Thoracic aorta (tissue), 2 donors: ENCODE measurements around the gene CBX6. TPM values are rescaled to one million over a fixed set of nuclear protein-coding genes. Genes with fewer than 3 reads are reported as not detected.

Experiments
- ATAC-seq: fragments of 150-250 bp; one replicate; pipeline ENCODE4 v1.8.0; 2017; ENCODE audit warnings: low read depth; ENCODE audit not compliant: insufficient number of reproducible peaks, low FRiP score
- DNase-seq: peaks from one replicate; pipeline ENCODE4 v3.0.0-alpha.2; 2020; ENCODE audit warnings: low spot score
- H3K27ac ChIP-seq, 2 donors: fragments of 200-600 bp; sonication (generic); 1 replicate in 1 of 2; 2 replicates in 1 of 2; pipeline ENCODE4 v1.5.1; 2016; ENCODE audit warnings: mild to moderate bottlenecking in 2 of 2, moderate library complexity in 2 of 2
- H3K27me3 ChIP-seq: fragments of 200-600 bp; sonication (generic); replicated peaks from 2 replicates; pipeline ENCODE4 v1.6.0; 2016; ENCODE audit warnings: mild to moderate bottlenecking; ENCODE audit not compliant: insufficient read depth
- H3K36me3 ChIP-seq: fragments of 200-600 bp; sonication (generic); one replicate; pipeline ENCODE4 v1.5.1; 2016
- H3K4me1 ChIP-seq, 2 donors: fragments of 200-600 bp; sonication (generic); 1 replicate in 1 of 2; 2 replicates in 1 of 2; pipeline versions ENCODE4 v1.5.1 to v1.6.0; 2016; ENCODE audit warnings: low read depth in 2 of 2, mild to moderate bottlenecking in 1 of 2; ENCODE audit not compliant: control insufficient read depth in 1 of 2
- H3K4me3 ChIP-seq: fragments of 200-600 bp; sonication (generic); 2 replicates; pipeline ENCODE4 v1.5.1; 2016; ENCODE audit warnings: mild to moderate bottlenecking
- H3K9me3 ChIP-seq: fragments of 200-600 bp; sonication (generic); 2 replicates; pipeline ENCODE4 v1.5.1; 2016
- total RNA-seq, 2 donors: library from RNA; depleted of rRNA; stranded (reverse); fragments of >200 nt; gene quantifications; one replicate each; pipeline versions ENCODE4 v1.1.0 to v1.2.3, GENCODE V29; 2016
- TF ChIP-seq, protein P1 (sequence below): fragments of 200-600 bp; sonication (generic); IDR thresholded peaks from one replicate; pipeline ENCODE4 v1.5.1; 2019; ENCODE audit warnings: antibody characterized with exemption

The CBX6 gene
- total RNA-seq, 2 donors from 2014 or later = 80.1 to 111 TPM

DNA sequence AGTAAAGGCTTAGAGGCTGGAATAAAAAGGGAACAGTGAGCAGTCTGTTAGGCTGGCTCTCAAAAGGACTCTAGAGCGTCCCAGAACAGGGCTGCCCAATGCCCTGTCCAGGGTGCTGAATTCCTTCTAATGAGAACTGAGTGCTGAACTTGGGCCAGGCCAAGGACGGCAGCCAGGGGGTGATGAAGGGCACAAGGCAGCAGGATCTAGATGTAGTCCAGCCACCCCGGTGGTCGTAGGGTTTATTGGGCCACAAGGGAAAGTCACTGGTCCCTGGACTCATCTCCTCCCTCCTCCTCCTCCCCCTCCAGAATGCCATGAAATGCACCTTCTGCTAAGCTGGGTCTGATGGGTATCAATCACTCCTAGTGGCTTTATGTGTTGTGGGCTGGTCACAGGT lies 47.4 kb downstream of the CBX6 start:
- Histone ChIP-seq H3K9me3 (no peaks in the 10 kb centered on the region), H3K4me1 (no peaks in the 10 kb centered on the region), H3K27me3 (no peaks in the 10 kb centered on the region), H3K36me3 (peaks cover 6% of the 10 kb centered on the region), H3K4me3 (no peak overlapping the region), H3K27ac (no peak overlapping the region)
- TF ChIP-seq, protein P1, sequence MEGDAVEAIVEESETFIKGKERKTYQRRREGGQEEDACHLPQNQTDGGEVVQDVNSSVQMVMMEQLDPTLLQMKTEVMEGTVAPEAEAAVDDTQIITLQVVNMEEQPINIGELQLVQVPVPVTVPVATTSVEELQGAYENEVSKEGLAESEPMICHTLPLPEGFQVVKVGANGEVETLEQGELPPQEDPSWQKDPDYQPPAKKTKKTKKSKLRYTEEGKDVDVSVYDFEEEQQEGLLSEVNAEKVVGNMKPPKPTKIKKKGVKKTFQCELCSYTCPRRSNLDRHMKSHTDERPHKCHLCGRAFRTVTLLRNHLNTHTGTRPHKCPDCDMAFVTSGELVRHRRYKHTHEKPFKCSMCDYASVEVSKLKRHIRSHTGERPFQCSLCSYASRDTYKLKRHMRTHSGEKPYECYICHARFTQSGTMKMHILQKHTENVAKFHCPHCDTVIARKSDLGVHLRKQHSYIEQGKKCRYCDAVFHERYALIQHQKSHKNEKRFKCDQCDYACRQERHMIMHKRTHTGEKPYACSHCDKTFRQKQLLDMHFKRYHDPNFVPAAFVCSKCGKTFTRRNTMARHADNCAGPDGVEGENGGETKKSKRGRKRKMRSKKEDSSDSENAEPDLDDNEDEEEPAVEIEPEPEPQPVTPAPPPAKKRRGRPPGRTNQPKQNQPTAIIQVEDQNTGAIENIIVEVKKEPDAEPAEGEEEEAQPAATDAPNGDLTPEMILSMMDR = peak; percentile 11
- no peak for DNase-seq
- no peak for ATAC-seq

GRCh38 chr22:38823637-38824036 lies 48.4 kb downstream of the CBX6 start:
- no peaks in the 10 kb centered on the region for H3K9me3 ChIP-seq
- no peak for DNase-seq
- H3K27me3 ChIP-seq = no peaks in the 10 kb centered on the region
- TF ChIP-seq, protein P1 = no peak
- H3K4me1 ChIP-seq = no peaks in the 10 kb centered on the region
- H3K36me3 ChIP-seq = peaks cover 6% of the 10 kb centered on the region
- no peak overlapping the region for H3K4me3 ChIP-seq
- ATAC-seq = no peak
- no peak overlapping the region for H3K27ac ChIP-seq

DNA sequence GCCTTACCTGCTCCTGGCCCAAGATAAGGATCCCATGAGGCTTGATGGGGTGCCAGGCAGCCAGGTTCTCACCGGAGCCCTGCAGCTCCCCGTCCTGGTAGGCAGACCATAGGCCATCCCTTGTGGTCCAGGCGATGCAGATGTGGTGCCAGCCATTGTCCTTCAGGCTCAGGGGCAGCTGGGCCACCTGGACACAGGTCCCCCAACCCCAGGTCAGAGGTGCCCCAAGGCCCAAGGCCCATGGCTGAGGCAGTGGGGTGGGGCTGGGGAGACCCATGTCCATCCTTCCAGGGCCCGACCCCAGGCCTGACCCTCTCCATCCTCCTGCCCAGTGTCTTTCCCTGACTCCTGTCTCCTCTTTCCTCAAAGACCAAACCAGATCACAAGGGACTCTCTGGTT lies 48.9 kb downstream of the CBX6 start:
- ATAC-seq = no peak

DNA sequence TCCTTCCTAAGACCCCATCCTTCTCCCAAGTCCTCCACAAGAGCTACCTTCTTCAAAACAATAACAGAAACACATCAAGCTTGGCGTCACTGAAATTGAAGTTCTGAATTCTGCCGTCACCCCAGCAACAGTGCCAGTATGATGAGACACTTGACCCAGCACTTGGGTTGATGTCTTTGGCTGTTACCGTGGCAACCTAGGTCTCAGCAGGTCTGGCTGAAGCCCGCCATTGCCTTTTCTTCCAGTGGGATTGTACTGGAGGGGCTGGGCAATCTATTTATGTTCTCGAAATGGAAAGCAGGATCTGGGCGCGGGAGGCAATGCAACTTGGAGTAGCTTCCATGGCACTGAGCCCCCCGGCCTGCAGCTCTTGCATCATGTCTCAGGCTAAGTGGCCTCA lies 52.0 kb downstream of the CBX6 start:
- H3K4me3 ChIP-seq = no peak overlapping the region
- no peak overlapping the region for H3K27ac ChIP-seq
- TF ChIP-seq, protein P1 = no peak
- H3K36me3 ChIP-seq = no peaks in the 10 kb centered on the region
- ATAC-seq (no peak), DNase-seq (no peak)
- no peaks in the 10 kb centered on the region for H3K9me3 ChIP-seq
- no peaks in the 10 kb centered on the region for H3K4me1 ChIP-seq
- no peaks in the 10 kb centered on the region for H3K27me3 ChIP-seq

More for the DNA sequence above, 48.9 kb downstream of the CBX6 start:
- TF ChIP-seq, protein P1 = no peak
- no peak for DNase-seq
- no peak overlapping the region for H3K4me3 ChIP-seq
- no peaks in the 10 kb centered on the region for H3K9me3 ChIP-seq
- no peaks in the 10 kb centered on the region for H3K27me3 ChIP-seq
- H3K4me1 ChIP-seq = no peaks in the 10 kb centered on the region
- H3K27ac ChIP-seq = no peak overlapping the region
- H3K36me3 ChIP-seq = peaks cover 6% of the 10 kb centered on the region

DNA sequence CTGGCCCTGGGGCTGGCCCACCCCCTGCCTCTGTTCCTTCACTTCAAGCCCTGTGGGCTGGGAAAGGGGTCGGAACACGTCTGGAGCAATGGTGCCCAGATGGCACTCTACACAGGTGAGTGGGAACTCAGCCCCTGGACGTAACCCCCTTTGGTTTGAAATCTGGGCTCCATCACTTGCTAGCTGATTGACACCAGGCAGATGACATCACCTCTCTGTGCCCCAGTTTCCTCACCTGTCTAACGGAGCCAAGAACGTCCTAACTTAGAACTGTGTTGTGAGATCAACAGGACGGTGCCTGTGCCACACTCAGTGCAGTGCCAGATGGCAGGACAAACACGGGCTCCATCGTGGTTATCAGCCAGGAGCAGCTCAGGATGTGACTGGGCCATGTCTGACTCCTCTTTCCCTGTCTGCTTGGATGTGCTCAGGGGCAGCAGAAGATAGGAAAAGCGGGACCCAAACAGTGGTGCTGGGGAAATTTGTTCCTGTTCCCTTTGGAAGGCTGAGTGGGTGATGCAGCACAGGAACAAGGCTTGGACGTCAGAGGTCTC lies 52.6 kb downstream of the CBX6 start:
- Histone ChIP-seq H3K36me3 (no peaks in the 10 kb centered on the region), H3K9me3 (no peaks in the 10 kb centered on the region), H3K27ac (no peak overlapping the region), H3K27me3 (no peaks in the 10 kb centered on the region), H3K4me3 (no peak overlapping the region), H3K4me1 (no peaks in the 10 kb centered on the region)
- no peak for DNase-seq
- TF ChIP-seq, protein P1 = no peak
- no peak for ATAC-seq
